Endodermal cell (in vitro differentiated cells): ENCODE measurements around the gene LSAMP. TPM values are rescaled to one million over a fixed set of nuclear protein-coding genes. Genes with fewer than 3 reads are reported as not detected.

Experiments
- DNase-seq: peaks from one replicate; pipeline ENCODE4 v3.0.0-alpha.2; 2017
- H3K27ac ChIP-seq: 2 replicates; pipeline ENCODE4 v1.5.1; 2013; ENCODE audit warnings: mild to moderate bottlenecking, low read depth, low read length, moderate library complexity
- H3K27me3 ChIP-seq: 2 replicates; pipeline ENCODE4 v1.6.1; 2013; ENCODE audit warnings: mild to moderate bottlenecking, low read length, moderate library complexity; ENCODE audit not compliant: insufficient read depth, control insufficient read depth, poor library complexity, severe bottlenecking
- H3K36me3 ChIP-seq: 2 replicates; pipeline ENCODE4 v1.7.0; 2013; ENCODE audit warnings: mild to moderate bottlenecking, low read length, moderate library complexity; ENCODE audit not compliant: control insufficient read depth, insufficient read depth
- H3K4me1 ChIP-seq: one replicate; pipeline ENCODE4 v1.7.0; 2013; ENCODE audit warnings: low read length; ENCODE audit not compliant: control insufficient read depth, insufficient read depth
- H3K4me3 ChIP-seq: 2 replicates; pipeline ENCODE4 v1.5.1; 2013; ENCODE audit warnings: mild to moderate bottlenecking, low read length, moderate library complexity
- H3K9ac ChIP-seq: 2 replicates; pipeline ENCODE4 v1.6.1; 2013; ENCODE audit warnings: mild to moderate bottlenecking, low read length, moderate library complexity; ENCODE audit not compliant: poor library complexity, severe bottlenecking; ENCODE audit errors: extremely low read depth
- H3K9me3 ChIP-seq: 2 replicates; pipeline ENCODE4 v1.6.1; 2013; ENCODE audit warnings: mild to moderate bottlenecking, low read length, moderate library complexity; ENCODE audit not compliant: control insufficient read depth
- H3K27ac Mint-ChIP-seq: 2 replicates; pipeline ENCODE4 v1.8.0; 2020; ENCODE audit warnings: mixed read lengths
- H3K27me3 Mint-ChIP-seq: 2 replicates; pipeline ENCODE4 v1.8.0; 2021; ENCODE audit warnings: mild to moderate bottlenecking, mixed read lengths; ENCODE audit not compliant: insufficient read depth
- H3K36me3 Mint-ChIP-seq: 2 replicates; pipeline ENCODE4 v1.8.0; 2020; ENCODE audit warnings: low read depth, mixed read lengths
- H3K4me1 Mint-ChIP-seq: 2 replicates; pipeline ENCODE4 v1.8.0; 2020; ENCODE audit warnings: mixed read lengths
- H3K4me3 Mint-ChIP-seq: 2 replicates; pipeline ENCODE4 v1.8.0; 2020; ENCODE audit warnings: mild to moderate bottlenecking, moderate library complexity, mixed read lengths
- H3K9me3 Mint-ChIP-seq: 2 replicates; pipeline ENCODE4 v1.8.0; 2020; ENCODE audit warnings: mild to moderate bottlenecking, mixed read lengths
- CTCF ChIP-seq: fragments of 200-600 bp; sonication (generic); conservative IDR thresholded peaks from 2 replicates; pipeline ENCODE4 v1.5.0; 2021; ENCODE audit warnings: antibody characterized with exemption, mild to moderate bottlenecking
- WGBS, 2 experiments: methylation state at CpG; one replicate each; pipeline versions ENCODE4 v1.1.5 to v1.1.7; 2013; ENCODE audit warnings: missing lambda C conversion rate in 2 of 2, mixed read lengths in 1 of 2; ENCODE audit not compliant: insufficient coverage in 1 of 2, insufficient read length in 1 of 2; 5-methylcytosine and 5-hydroxymethylcytosine counted together
- total RNA-seq, 2 donors: library from RNA; stranded (reverse); fragmentation: NEBNext Ultra II Directional in 1 of 2; extraction: Animal tissue kit (Norgen Biotek cat#: 25700) in 1 of 2; gene quantifications; 2 replicates in 1 of 2; 3 replicates in 1 of 2; pipeline ENCODE4 v1.2.1, GENCODE V29; 2021

The LSAMP gene
- total RNA-seq, 2 donors from 2014 or later = 4.4 to 10.2 TPM

- 75 to 92% methylated on average over 1 of the region's 1 CpG for WGBS, 2 experiments
- peaks cover 34% of the 10 kb centered on the region for H3K4me1 Mint-ChIP-seq
These were observed 530.2 kb downstream of the LSAMP start for GRCh38 chr3:115915061-115915460.

GRCh38 chr3:115913069-115913686, 532.1 kb downstream of the LSAMP start:
- H3K27me3 ChIP-seq = no peaks in the 10 kb centered on the region
- H3K36me3 Mint-ChIP-seq = no peaks in the 10 kb centered on the region
- 85 to 100% methylated on average over 1 to 4 of the region's 4 CpGs for WGBS, 2 experiments
- H3K36me3 ChIP-seq = no peaks in the 10 kb centered on the region
- H3K9me3 Mint-ChIP-seq = no peaks in the 10 kb centered on the region
- peaks cover 8% of the 10 kb centered on the region for H3K4me1 ChIP-seq
- H3K4me3 ChIP-seq = no peak overlapping the region
- H3K9ac ChIP-seq = no peak overlapping the region
- H3K27ac ChIP-seq = no peak overlapping the region
- peak; percentile 76 for TF ChIP-seq CTCF
- H3K4me3 Mint-ChIP-seq = no peak overlapping the region
- no peak overlapping the region for H3K27ac Mint-ChIP-seq
- H3K4me1 Mint-ChIP-seq = peaks cover 34% of the 10 kb centered on the region
- no peaks in the 10 kb centered on the region for H3K9me3 ChIP-seq
- DNase-seq = no peak
- no peaks in the 10 kb centered on the region for H3K27me3 Mint-ChIP-seq

More at GRCh38 chr3:115915061-115915460, 530.2 kb downstream of the LSAMP start:
- Histone ChIP-seq H3K4me1 (peaks cover 11% of the 10 kb centered on the region), H3K9ac (no peak overlapping the region), H3K27me3 (no peaks in the 10 kb centered on the region), H3K9me3 (no peaks in the 10 kb centered on the region), H3K4me3 (no peak overlapping the region), H3K36me3 (no peaks in the 10 kb centered on the region), H3K27ac (no peak overlapping the region)
- Mint-ChIP-seq H3K9me3 (no peaks in the 10 kb centered on the region), H3K27me3 (no peaks in the 10 kb centered on the region), H3K36me3 (no peaks in the 10 kb centered on the region), H3K4me3 (no peak overlapping the region), H3K27ac (no peak overlapping the region)
- no peak for DNase-seq
- no peak for TF ChIP-seq CTCF

GRCh38 chr3:115912372-115912771, 532.9 kb downstream of the LSAMP start:
- Mint-ChIP-seq H3K27ac (no peak overlapping the region), H3K4me3 (no peak overlapping the region), H3K36me3 (no peaks in the 10 kb centered on the region), H3K9me3 (no peaks in the 10 kb centered on the region), H3K4me1 (peaks cover 34% of the 10 kb centered on the region), H3K27me3 (no peaks in the 10 kb centered on the region)
- Histone ChIP-seq H3K9ac (no peak overlapping the region), H3K27me3 (no peaks in the 10 kb centered on the region), H3K27ac (no peak overlapping the region), H3K4me1 (peaks cover 8% of the 10 kb centered on the region), H3K9me3 (no peaks in the 10 kb centered on the region), H3K4me3 (no peak overlapping the region), H3K36me3 (no peaks in the 10 kb centered on the region)
- DNase-seq = no peak
- 81 to 100% methylated on average over 1 to 2 of the region's 2 CpGs for WGBS, 2 experiments
- TF ChIP-seq CTCF = no peak
